Bone marrow (tissue), 2 donors: ENCODE results near the gene HS3ST3A1.
"Not testable (repeated sequence)": the region's sequence is repeated elsewhere in the genome, so short reads cannot be mapped to it uniquely, and the experiment has no call there.

Experiments
- DNase-seq, 2 donors: peaks; one replicate each; lab custom pipeline; 2025; lab: John Stamatoyannopoulos, UW

HS3ST3A1 gene

GRCh38 chr17:13575922-13576419 is 25.8 kb downstream of the HS3ST3A1 start:
- no peak for DNase-seq

GRCh38 chr17:13575466-13575865 is 26.3 kb downstream of the HS3ST3A1 start:
- no peak for DNase-seq

GRCh38 chr17:13572581-13572980 is 29.1 kb downstream of the HS3ST3A1 start:
- no peak for DNase-seq

- no peak for DNase-seq
These were observed 32.2 kb downstream of the HS3ST3A1 start for GRCh38 chr17:13569398-13570123.

GRCh38 chr17:13568582-13569397 is 32.9 kb downstream of the HS3ST3A1 start:
- DNase-seq, result no peak

GRCh38 chr17:13563866-13564265 is 37.9 kb downstream of the HS3ST3A1 start:
- no peak for DNase-seq

- DNase-seq, result no peak
These were observed 39.4 kb downstream of the HS3ST3A1 start for GRCh38 chr17:13562271-13562800.

GRCh38 chr17:13561606-13562270 is 40.0 kb downstream of the HS3ST3A1 start:
- DNase-seq, result no peak

- no peak for DNase-seq
These were observed 40.8 kb downstream of the HS3ST3A1 start for GRCh38 chr17:13560935-13561334.

GRCh38 chr17:13558588-13558987 is 43.1 kb downstream of the HS3ST3A1 start:
- DNase-seq, result no peak

- DNase-seq, result no peak
These were observed 44.7 kb downstream of the HS3ST3A1 start for GRCh38 chr17:13557077-13557476.

GRCh38 chr17:13554231-13554630 is 47.5 kb downstream of the HS3ST3A1 start:
- no peak for DNase-seq

GRCh38 chr17:13550291-13550690 is 51.4 kb downstream of the HS3ST3A1 start:
- no peak for DNase-seq

GRCh38 chr17:13548576-13548975 is 53.2 kb downstream of the HS3ST3A1 start:
- not testable (repeated sequence) for DNase-seq

- no peak for DNase-seq
These were observed 54.9 kb downstream of the HS3ST3A1 start for GRCh38 chr17:13546851-13547250.

- no peak for DNase-seq
These were observed 55.8 kb downstream of the HS3ST3A1 start for GRCh38 chr17:13545941-13546340.

- DNase-seq, result no peak
These were observed 57.0 kb downstream of the HS3ST3A1 start for GRCh38 chr17:13544765-13545164.

GRCh38 chr17:13544292-13544691 is 57.4 kb downstream of the HS3ST3A1 start:
- no peak for DNase-seq

- DNase-seq, result no peak
These were observed 59.1 kb downstream of the HS3ST3A1 start for GRCh38 chr17:13542636-13543035.

- no peak for DNase-seq
These were observed 60.7 kb downstream of the HS3ST3A1 start for GRCh38 chr17:13541032-13541480.

- DNase-seq, result no peak
These were observed 61.2 kb downstream of the HS3ST3A1 start for GRCh38 chr17:13540546-13540945.

- DNase-seq, result no peak
These were observed 62.3 kb downstream of the HS3ST3A1 start for GRCh38 chr17:13539421-13539820.
